CD14-positive monocyte (primary cell): ENCODE data around the gene ELAVL1. TPM values are rescaled to one million over a fixed set of nuclear protein-coding genes. Genes with fewer than 3 reads are reported as not detected.

Experiments used
- DNase-seq, 3 donors: peaks; one replicate each; pipeline ENCODE4 v3.0.0-alpha.2; 2011 to 2022
- H2AFZ ChIP-seq: 2 replicates; pipeline ENCODE4 v1.6.0; 2012; ENCODE audit warnings: mild to moderate bottlenecking, low read depth, low read length, inconsistent platforms; ENCODE audit not compliant: insufficient read depth, poor library complexity, severe bottlenecking
- H3K27ac ChIP-seq, 2 donors: 1 replicate in 1 of 2; 2 replicates in 1 of 2; pipeline ENCODE4 v1.5.1; 2012 to 2013; ENCODE audit warnings: low read length in 2 of 2, control low read depth in 1 of 2, inconsistent platforms in 1 of 2, low read depth in 1 of 2, mild to moderate bottlenecking in 1 of 2
- H3K27me3 ChIP-seq, 2 donors: one replicate each; pipeline versions ENCODE4 v1.6.0 to v1.6.1; 2011 to 2013; ENCODE audit warnings: low read length in 2 of 2; ENCODE audit not compliant: control insufficient read depth in 2 of 2, insufficient read depth in 2 of 2
- H3K36me3 ChIP-seq, 2 donors: replicated peaks in 1 of 2; 1 replicate in 1 of 2; 2 replicates in 1 of 2; pipeline versions ENCODE4 v1.5.1 to v1.6.1; 2012 to 2013; ENCODE audit warnings: low read length in 2 of 2, control low read depth in 1 of 2, inconsistent platforms in 1 of 2, mild to moderate bottlenecking in 1 of 2; ENCODE audit not compliant: insufficient read depth in 2 of 2, control insufficient read depth in 1 of 2
- H3K4me1 ChIP-seq, 2 donors: 1 replicate in 1 of 2; 2 replicates in 1 of 2; pipeline versions ENCODE4 v1.5.1 to v1.6.1; 2012 to 2013; ENCODE audit warnings: low read length in 2 of 2, control low read depth in 1 of 2, inconsistent platforms in 1 of 2, mild to moderate bottlenecking in 1 of 2, moderate library complexity in 1 of 2; ENCODE audit not compliant: insufficient read depth in 2 of 2, control insufficient read depth in 1 of 2
- H3K4me2 ChIP-seq: replicated peaks from 2 replicates; pipeline ENCODE3; 2012; ENCODE audit warnings: low read length, moderate library complexity, mild to moderate bottlenecking; ENCODE audit not compliant: poor library complexity, severe bottlenecking; ENCODE audit errors: extremely low read depth
- H3K4me3 ChIP-seq, 3 experiments: fragments of 200-600 bp in 1 of 3; sonication (generic) in 1 of 3; replicated peaks in 1 of 3; 1 replicate in 2 of 3; 2 replicates in 1 of 3; pipeline ENCODE4 v1.5.1; 2011 to 2013; ENCODE audit warnings: low read length in 3 of 3, mild to moderate bottlenecking in 3 of 3, control low read depth in 2 of 3, low read depth in 2 of 3, inconsistent platforms in 1 of 3, moderate library complexity in 1 of 3
- H3K79me2 ChIP-seq: 2 replicates; pipeline ENCODE4 v1.6.0; 2012; ENCODE audit warnings: mild to moderate bottlenecking, control low read depth, inconsistent platforms, low read length, moderate library complexity; ENCODE audit not compliant: insufficient read depth
- H3K9ac ChIP-seq: 2 replicates; pipeline ENCODE4 v1.6.0; 2017; ENCODE audit warnings: low read length, mild to moderate bottlenecking; ENCODE audit not compliant: insufficient read depth, poor library complexity, severe bottlenecking
- H3K9me3 ChIP-seq, 2 donors: replicated peaks in 1 of 2; 1 replicate in 1 of 2; 2 replicates in 1 of 2; pipeline versions ENCODE4 v1.5.1 to v1.6.1; 2012 to 2013; ENCODE audit warnings: low read length in 2 of 2, control low read depth in 1 of 2; ENCODE audit not compliant: control insufficient read depth in 1 of 2, insufficient read depth in 1 of 2
- H4K20me1 ChIP-seq: 2 replicates; pipeline ENCODE4 v1.6.0; 2012; ENCODE audit warnings: mild to moderate bottlenecking, low read length, control low read depth, moderate library complexity; ENCODE audit not compliant: insufficient read depth
- H3K27ac Mint-ChIP-seq, 7 donors: one replicate each; pipeline ENCODE4 v1.8.0; 2020; ENCODE audit warnings: mild to moderate bottlenecking in 7 of 7, mixed read lengths in 7 of 7, moderate library complexity in 6 of 7, inconsistent platforms in 2 of 7
- H3K27me3 Mint-ChIP-seq, 3 donors: one replicate each; pipeline ENCODE4 v1.8.0; 2021 to 2022; ENCODE audit warnings: low read depth in 3 of 3, mild to moderate bottlenecking in 3 of 3, mixed read lengths in 3 of 3, moderate library complexity in 3 of 3, inconsistent platforms in 1 of 3
- H3K36me3 Mint-ChIP-seq, 2 donors: one replicate each; pipeline ENCODE4 v1.8.0; 2020; ENCODE audit warnings: mixed read lengths in 2 of 2, inconsistent platforms in 1 of 2, mild to moderate bottlenecking in 1 of 2
- H3K4me1 Mint-ChIP-seq: one replicate; pipeline ENCODE4 v1.8.0; 2020; ENCODE audit warnings: mild to moderate bottlenecking, mixed read lengths
- H3K4me3 Mint-ChIP-seq, 2 donors: one replicate each; pipeline ENCODE4 v1.8.0; 2020; ENCODE audit warnings: mild to moderate bottlenecking in 2 of 2, mixed read lengths in 2 of 2, moderate library complexity in 1 of 2
- H3K9me3 Mint-ChIP-seq, 7 donors: one replicate each; pipeline ENCODE4 v1.8.0; 2020 to 2022; ENCODE audit warnings: mixed read lengths in 7 of 7, mild to moderate bottlenecking in 6 of 7, moderate library complexity in 6 of 7, inconsistent platforms in 2 of 7
- CTCF ChIP-seq: fragments of 200-600 bp; IDR thresholded peaks from one replicate; pipeline ENCODE4 v1.8.0; 2022; ENCODE audit warnings: antibody characterized with exemption, mild to moderate bottlenecking
- WGBS: methylation state at CpG from one replicate; pipeline ENCODE4 v1.1.5; 2013; ENCODE audit warnings: missing lambda C conversion rate; ENCODE audit not compliant: insufficient coverage; 5-methylcytosine and 5-hydroxymethylcytosine counted together
- intact Hi-C, 2 donors: fragments of 100-400 bp; cut with micrococcal nuclease; formaldehyde crosslinking; loops; one replicate each; pipeline versions ENCODE4 v1.15.0 to v1.15.1; 2023
- polyA plus RNA-seq, 3 donors: library from polyadenylated mRNA; depleted of rRNA in 1 of 3; unstranded in 2 of 3; stranded (reverse) in 1 of 3; fragments of 300-500 nt in 2 of 3; fragments of >200 nt in 1 of 3; fragmentation: Illumina TruSeq in 2 of 3; gene quantifications; 1 replicate in 2 of 3; 2 replicates in 1 of 3; pipeline ENCODE4 v1.2.3, GENCODE V29; 2012 to 2021

Gene ELAVL1
- polyA plus RNA-seq, 3 donors, result 25.1 to 31.1 (median 30.7) TPM

DNA sequence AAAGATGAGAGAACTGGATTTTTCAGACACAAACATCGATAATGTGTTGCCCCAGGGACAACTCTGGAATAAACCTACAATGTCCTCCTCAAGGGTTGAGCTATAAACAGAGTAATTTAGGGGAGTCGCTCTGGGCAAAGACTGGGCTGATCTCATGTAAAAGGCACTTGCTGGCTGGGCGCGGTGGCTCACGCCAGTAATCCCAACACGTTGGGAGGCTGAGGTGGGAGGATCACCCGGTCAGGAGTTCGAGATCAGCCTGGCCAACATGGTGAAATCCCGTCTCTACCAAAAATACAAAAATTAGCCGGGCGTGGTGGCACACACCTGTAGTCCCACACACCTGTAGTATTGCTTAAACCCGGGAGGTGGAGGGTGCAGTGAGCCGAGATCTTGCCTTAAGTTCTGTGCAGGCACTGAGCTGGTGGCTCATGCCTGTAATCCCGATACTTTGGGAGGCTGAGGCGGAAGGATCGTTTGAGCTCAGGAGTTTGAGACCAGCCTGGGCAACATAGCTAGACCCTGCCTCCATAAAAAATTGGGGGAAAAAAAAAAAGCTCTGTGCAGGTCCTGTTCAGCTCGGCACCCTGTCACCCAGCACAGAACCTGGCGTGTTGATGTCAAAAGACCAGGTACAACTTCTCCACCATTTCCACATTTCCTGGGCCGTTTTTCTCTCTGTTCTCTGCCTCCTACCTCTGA is 63.4 kb downstream of the ELAVL1 start:
- 100% methylated on average over 8 of the region's 19 CpGs for WGBS
- Histone ChIP-seq H3K4me2 (no peak overlapping the region), H3K36me3 (peaks cover 29 to 32% of the 10 kb centered on the region in 2 donors), H3K27me3 (no peaks in the 10 kb centered on the region), H3K9me3 (no peaks in the 10 kb centered on the region), H3K79me2 (peaks cover 23% of the 10 kb centered on the region), H2AFZ (no peak overlapping the region), H4K20me1 (no peaks in the 10 kb centered on the region), H3K9ac (no peak overlapping the region), H3K4me1 (peaks cover 8 to 21% of the 10 kb centered on the region in 2 donors), H3K4me3 (peak overlapping the region in 1 of 3 experiments; percentile 84), H3K27ac (no peak overlapping the region)
- intact Hi-C loops, result loop anchor here (10.0 kb wide), 1 partner anchor 313 kb away; no protein-coding TSS in a partner anchor
- peaks cover 18% of the 10 kb centered on the region for H3K4me1 Mint-ChIP-seq
- H3K9me3 Mint-ChIP-seq, result peaks cover 0 to 2% (median 0%) of the 10 kb centered on the region in 7 donors
- H3K4me3 Mint-ChIP-seq, result peak overlapping the region in 1 of 2 donors; percentile 87
- H3K27me3 Mint-ChIP-seq, result peaks cover 0 to 3% (median 0%) of the 10 kb centered on the region in 3 donors
- no peak for TF ChIP-seq CTCF
- H3K36me3 Mint-ChIP-seq, result peaks cover 24 to 37% of the 10 kb centered on the region in 2 donors
- DNase-seq, result no peak
- peak overlapping the region in 1 of 7 donors; percentile 20 for H3K27ac Mint-ChIP-seq

GRCh38 chr19:7940841-7941240 is 64.6 kb downstream of the ELAVL1 start:
- H3K36me3 ChIP-seq, result peaks cover 39 to 42% of the 10 kb centered on the region in 2 donors
- Mint-ChIP-seq H3K4me3 (no peak overlapping the region), H3K9me3 (peaks cover 0 to 3% (median 0%) of the 10 kb centered on the region in 7 donors), H3K36me3 (peaks cover 35 to 49% of the 10 kb centered on the region in 2 donors), H3K27ac (no peak overlapping the region), H3K27me3 (peaks cover 0 to 2% (median 0%) of the 10 kb centered on the region in 3 donors), H3K4me1 (peaks cover 18% of the 10 kb centered on the region)
- peaks cover 23% of the 10 kb centered on the region for H3K79me2 ChIP-seq
- 96% methylated on average over 3 of the region's 13 CpGs for WGBS
- no peak overlapping the region for H3K4me2 ChIP-seq
- intact Hi-C loops, result loop anchor here (10.0 kb wide), 1 partner anchor 314 kb away; no protein-coding TSS in a partner anchor
- no peak overlapping the region for H3K4me3 ChIP-seq
- H2AFZ ChIP-seq, result no peak overlapping the region
- no peak overlapping the region for H3K9ac ChIP-seq
- H3K9me3 ChIP-seq, result no peaks in the 10 kb centered on the region
- no peaks in the 10 kb centered on the region for H4K20me1 ChIP-seq
- H3K4me1 ChIP-seq, result peaks cover 8 to 21% of the 10 kb centered on the region in 2 donors
- no peak for TF ChIP-seq CTCF
- no peak overlapping the region for H3K27ac ChIP-seq
- no peak for DNase-seq
- H3K27me3 ChIP-seq, result no peaks in the 10 kb centered on the region
